ENCODE data around the gene TCEAL7.
"Not testable (repeated sequence)": the region's sequence is repeated elsewhere in the genome, so short reads cannot be mapped to it uniquely, and the experiment has no call there.

TCEAL7 gene

GRCh38 chrX:103329991-103330390 is at the start of gene TCEAL7:
Gene TCEAL7, plus strand, starts transcription at chrX:103330239. Its CDS starts 1,165 bp downstream, at chrX:103331404.
- Histone ChIP-seq H3K27ac (ENCODE audit: poor library complexity, severe bottlenecking) (no peak within 1 kb of the TSS), H3K4me1 (ENCODE audit: insufficient read depth, poor library complexity, severe bottlenecking) (no peaks in the 10 kb centered on the region), H3K36me3 (ENCODE audit: low read depth) (no peaks in the 10 kb centered on the region), H3K9me3 (ENCODE audit: severe bottlenecking) (no peaks in the 10 kb centered on the region), H3K27me3 (ENCODE audit: insufficient read depth, poor library complexity, severe bottlenecking) (no peaks in the 10 kb centered on the region), H3K4me3 (ENCODE audit: severe bottlenecking) (no peak within 1 kb of the TSS)
- DNase-seq (ENCODE audit: low spot score) (no peak), ATAC-seq (ENCODE audit: low read depth) (no peak)
- no peak for TF ChIP-seq CTCF (IDR thresholded peaks at IDR 0.05; ENCODE audit: poor library complexity, severe bottlenecking)

GRCh38 chrX:103293118-103293517 is 36.9 kb upstream of the TCEAL7 start:
- DNase-seq (ENCODE audit: low spot score) (no peak), ATAC-seq (ENCODE audit: low read depth) (no peak)
- H3K4me1 ChIP-seq (ENCODE audit: insufficient read depth, poor library complexity, severe bottlenecking) = no peaks in the 10 kb centered on the region
- TF ChIP-seq CTCF (IDR thresholded peaks at IDR 0.05; ENCODE audit: poor library complexity, severe bottlenecking) = no peak
- H3K27ac ChIP-seq (ENCODE audit: poor library complexity, severe bottlenecking) = no peak overlapping the region
- no peak overlapping the region for H3K4me3 ChIP-seq (ENCODE audit: severe bottlenecking)
- no peaks in the 10 kb centered on the region for H3K27me3 ChIP-seq (ENCODE audit: insufficient read depth, poor library complexity, severe bottlenecking)
- no peaks in the 10 kb centered on the region for H3K36me3 ChIP-seq (ENCODE audit: low read depth)
- no peaks in the 10 kb centered on the region for H3K9me3 ChIP-seq (ENCODE audit: severe bottlenecking)

GRCh38 chrX:103304705-103305104 is 25.3 kb upstream of the TCEAL7 start:
- Histone ChIP-seq H3K4me1 (ENCODE audit: insufficient read depth, poor library complexity, severe bottlenecking) (no peaks in the 10 kb centered on the region), H3K4me3 (ENCODE audit: severe bottlenecking) (no peak overlapping the region), H3K27me3 (ENCODE audit: insufficient read depth, poor library complexity, severe bottlenecking) (no peaks in the 10 kb centered on the region), H3K27ac (ENCODE audit: poor library complexity, severe bottlenecking) (no peak overlapping the region), H3K36me3 (ENCODE audit: low read depth) (no peaks in the 10 kb centered on the region), H3K9me3 (ENCODE audit: severe bottlenecking) (no peaks in the 10 kb centered on the region)
- DNase-seq (ENCODE audit: low spot score) (no peak), ATAC-seq (ENCODE audit: low read depth) (no peak)
- TF ChIP-seq CTCF (IDR thresholded peaks at IDR 0.05; ENCODE audit: poor library complexity, severe bottlenecking) = no peak

GRCh38 chrX:103305666-103306065 is 24.4 kb upstream of the TCEAL7 start:
- not testable (repeated sequence) for H3K27ac ChIP-seq (ENCODE audit: poor library complexity, severe bottlenecking); H3K9me3 ChIP-seq (ENCODE audit: severe bottlenecking); H3K4me3 ChIP-seq (ENCODE audit: severe bottlenecking); ATAC-seq (ENCODE audit: low read depth); H3K36me3 ChIP-seq (ENCODE audit: low read depth); DNase-seq (ENCODE audit: low spot score); H3K27me3 ChIP-seq (ENCODE audit: insufficient read depth, poor library complexity, severe bottlenecking); H3K4me1 ChIP-seq (ENCODE audit: insufficient read depth, poor library complexity, severe bottlenecking)

GRCh38 chrX:103309860-103310554 is 20.0 kb upstream of the TCEAL7 start:
- no peaks in the 10 kb centered on the region for H3K27me3 ChIP-seq (ENCODE audit: insufficient read depth, poor library complexity, severe bottlenecking)
- H3K27ac ChIP-seq (ENCODE audit: poor library complexity, severe bottlenecking) = no peak overlapping the region
- DNase-seq (ENCODE audit: low spot score) (no peak), ATAC-seq (ENCODE audit: low read depth) (no peak)
- H3K4me3 ChIP-seq (ENCODE audit: severe bottlenecking) = peak overlapping the region; percentile 65
- H3K4me1 ChIP-seq (ENCODE audit: insufficient read depth, poor library complexity, severe bottlenecking) = no peaks in the 10 kb centered on the region
- H3K9me3 ChIP-seq (ENCODE audit: severe bottlenecking) = no peaks in the 10 kb centered on the region
- TF ChIP-seq CTCF (IDR thresholded peaks at IDR 0.05; ENCODE audit: poor library complexity, severe bottlenecking) = no peak
- no peaks in the 10 kb centered on the region for H3K36me3 ChIP-seq (ENCODE audit: low read depth)
